Right lobe of liver (tissue), 6 donors: ENCODE measurements around the gene CCDC43. TPM values are rescaled to one million over a fixed set of nuclear protein-coding genes. Genes with fewer than 3 reads are reported as not detected.
A peak's percentile ranks its signal among the peaks of the same experiment; 100 is the strongest.

ENCODE experiments used
- ATAC-seq, 4 donors: fragments of 200-7000 bp; cut with Tn5 transposase; one replicate each; pipeline ENCODE4 v1.9.1; 2020; ENCODE audit warnings: mild to moderate bottlenecking in 4 of 4, moderate library complexity in 4 of 4
- DNase-seq, 3 donors: peaks; one replicate each; pipeline ENCODE4 v3.0.0-alpha.2; 2020
- H3K27ac ChIP-seq, 3 donors: fragments of 200-600 bp; one replicate each; pipeline ENCODE4 v1.8.0; 2022
- H3K27me3 ChIP-seq, 2 donors: fragments of 200-600 bp; one replicate each; pipeline ENCODE4 v1.8.0; 2022
- H3K36me3 ChIP-seq, 4 donors: fragments of 200-600 bp; sonication (generic) in 1 of 4; one replicate each; pipeline versions ENCODE4 v1.5.1 to v1.8.0; 2017 to 2022; ENCODE audit warnings: control low read depth in 1 of 4
- H3K4me1 ChIP-seq, 4 donors: fragments of 200-600 bp; sonication (generic) in 1 of 4; one replicate each; pipeline versions ENCODE4 v1.5.1 to v1.8.0; 2017 to 2022; ENCODE audit warnings: control low read depth in 1 of 4
- H3K4me3 ChIP-seq, 3 donors: fragments of 200-600 bp; one replicate each; pipeline ENCODE4 v1.8.0; 2022
- H3K9me3 ChIP-seq, 4 donors: fragments of 200-600 bp; sonication (generic) in 1 of 4; one replicate each; pipeline versions ENCODE4 v1.5.1 to v1.8.0; 2017 to 2022; ENCODE audit warnings: control low read depth in 1 of 4
- CTCF ChIP-seq, 4 donors: fragments of 200-600 bp in 3 of 4; fragments of 450-650 bp in 1 of 4; IDR thresholded peaks; one replicate each; pipeline versions ENCODE4 v1.5.1 to v1.8.0; 2016 to 2022; ENCODE audit warnings: antibody characterized with exemption in 4 of 4, mild to moderate bottlenecking in 2 of 4
- POLR2A ChIP-seq: fragments of 450-650 bp; IDR thresholded peaks from one replicate; pipeline ENCODE4 v1.6.1; 2017; ENCODE audit warnings: antibody characterized with exemption, mild to moderate bottlenecking
- WGBS: methylation state at CpG from one replicate; pipeline ENCODE4 v1.1.6; 2018; ENCODE audit warnings: low coverage, low lambda C conversion rate; ENCODE audit not compliant: insufficient coverage; ENCODE audit errors: missing lambda C conversion rate; 5-methylcytosine and 5-hydroxymethylcytosine counted together
- intact Hi-C, 2 donors: fragments of 100-400 bp; cut with DNase I; formaldehyde crosslinking; loops; one replicate each; pipeline versions ENCODE4 v1.11.2 to v1.14.1; 2022
- total RNA-seq, 6 experiments: library from RNA; depleted of rRNA in 2 of 6; stranded (reverse); fragments of >200 nt in 2 of 6; fragmentation: NEBNext Ultra II Directional in 3 of 6; extraction: Animal tissue kit (Norgen Biotek cat#: 25700) in 3 of 6; gene quantifications; one replicate each; pipeline versions ENCODE4 v1.1.0 to v1.2.4, GENCODE V29; 2016 to 2023
- donor health status: DM: no; HTN: yes; CAD: no.
- donor health status: DM: no; HTN: no; CAD: no.
- donor health status: DM: no; HTN: no; CAD: no.
- donor health status: DM: no; HTN: yes; CAD: no.
- donor health status: DM: no; HTN: yes; CAD: no.

The CCDC43 gene
- total RNA-seq, 6 experiments from 2014 or later: 4.5 to 8.4 (median 5.6) TPM

- WGBS: 23% methylated on average over 2 of the region's 2 CpGs
- Histone ChIP-seq H3K9me3 (no peaks in the 10 kb centered on the region), H3K36me3 (peaks cover 0 to 11% (median 0%) of the 10 kb centered on the region in 4 donors), H3K27ac (no peak overlapping the region), H3K4me1 (no peaks in the 10 kb centered on the region), H3K4me3 (no peak overlapping the region), H3K27me3 (no peaks in the 10 kb centered on the region)
- TF ChIP-seq CTCF (IDR thresholded peaks at IDR 0.05) (no peak), POLR2A (no peak)
- intact Hi-C loops: no loop called here
- ATAC-seq: no peak
- DNase-seq: no peak
These were observed 15.7 kb downstream of the CCDC43 start for GRCh38 chr17:44673893-44674292.

GRCh38 chr17:44672479-44673093 is 17.0 kb downstream of the CCDC43 start:
- H3K4me1 ChIP-seq: no peaks in the 10 kb centered on the region
- H3K36me3 ChIP-seq: peaks cover 0 to under 1% (median 0%) of the 10 kb centered on the region in 4 donors
- H3K9me3 ChIP-seq: no peaks in the 10 kb centered on the region
- intact Hi-C loops: no loop called here
- no peaks in the 10 kb centered on the region for H3K27me3 ChIP-seq
- no peak for DNase-seq
- no peak overlapping the region for H3K27ac ChIP-seq
- H3K4me3 ChIP-seq: no peak overlapping the region
- no peak for ATAC-seq
- TF ChIP-seq CTCF (IDR thresholded peaks at IDR 0.05): peak; percentile 20 to 58 (median 54)
- TF ChIP-seq POLR2A: no peak

- 81% methylated on average over 1 of the region's 1 CpG for WGBS
- no peaks in the 10 kb centered on the region for H3K36me3 ChIP-seq
- H3K27ac ChIP-seq: no peak overlapping the region
- H3K27me3 ChIP-seq: no peaks in the 10 kb centered on the region
- H3K4me1 ChIP-seq: no peaks in the 10 kb centered on the region
- DNase-seq (no peak), ATAC-seq (no peak)
- intact Hi-C loops: no loop called here
- TF ChIP-seq CTCF (IDR thresholded peaks at IDR 0.05) (no peak), POLR2A (no peak)
- no peak overlapping the region for H3K4me3 ChIP-seq
- no peaks in the 10 kb centered on the region for H3K9me3 ChIP-seq
These were observed 23.6 kb downstream of the CCDC43 start for GRCh38 chr17:44666006-44666405.

- H3K4me1 ChIP-seq: no peaks in the 10 kb centered on the region
- WGBS: 85% methylated on average over 1 of the region's 1 CpG
- H3K27ac ChIP-seq: no peak overlapping the region
- TF ChIP-seq CTCF (IDR thresholded peaks at IDR 0.05) (no peak), POLR2A (no peak)
- H3K27me3 ChIP-seq: peaks cover 0 to 3% of the 10 kb centered on the region in 2 donors
- no peaks in the 10 kb centered on the region for H3K9me3 ChIP-seq
- DNase-seq: no peak
- no peaks in the 10 kb centered on the region for H3K36me3 ChIP-seq
- H3K4me3 ChIP-seq: no peak overlapping the region
- intact Hi-C loops: no loop called here
- ATAC-seq: no peak
These were observed 24.7 kb downstream of the CCDC43 start for GRCh38 chr17:44664867-44665266.

GRCh38 chr17:44663095-44663494 is 26.5 kb downstream of the CCDC43 start:
- no peak overlapping the region for H3K27ac ChIP-seq
- 50% methylated on average over 1 of the region's 1 CpG for WGBS
- intact Hi-C loops: no loop called here
- no peaks in the 10 kb centered on the region for H3K9me3 ChIP-seq
- peaks cover 0 to 8% of the 10 kb centered on the region in 2 donors for H3K27me3 ChIP-seq
- no peaks in the 10 kb centered on the region for H3K36me3 ChIP-seq
- H3K4me3 ChIP-seq: no peak overlapping the region
- TF ChIP-seq CTCF (IDR thresholded peaks at IDR 0.05) (no peak), POLR2A (no peak)
- DNase-seq (no peak), ATAC-seq (no peak)
- H3K4me1 ChIP-seq: no peaks in the 10 kb centered on the region
